DND-41 (cell line): ENCODE data around the gene FAM174A.
"Not testable (repeated sequence)": the region's sequence is repeated elsewhere in the genome, so short reads cannot be mapped to it uniquely, and the experiment has no call there.

Experiments
- ATAC-seq: fragments of 200-7000 bp; cut with Tn5 transposase; 3 replicates; pipeline ENCODE4 v1.9.1; 2021; ENCODE audit warnings: low read depth; ENCODE audit not compliant: insufficient read depth
- DNase-seq: peaks from one replicate; pipeline ENCODE4 v3.0.0-alpha.2; 2020
- H2AFZ ChIP-seq: 2 replicates; pipeline ENCODE4 v1.6.0; 2012; ENCODE audit warnings: low read depth, low read length
- H3K27ac ChIP-seq: 2 replicates; pipeline ENCODE4 v1.5.1; 2012; ENCODE audit warnings: low read length, inconsistent platforms
- H3K27me3 ChIP-seq: fragments of 200-600 bp; sonication (generic); 2 replicates; pipeline ENCODE4 v1.6.0; 2012; ENCODE audit warnings: low read length, mild to moderate bottlenecking, inconsistent platforms; ENCODE audit not compliant: insufficient read depth, poor library complexity
- H3K36me3 ChIP-seq: 2 replicates; pipeline ENCODE4 v1.5.1; 2012; ENCODE audit warnings: low read length, inconsistent platforms; ENCODE audit not compliant: insufficient read depth
- H3K4me1 ChIP-seq: 2 replicates; pipeline ENCODE4 v1.5.1; 2012; ENCODE audit warnings: mild to moderate bottlenecking, low read length; ENCODE audit not compliant: insufficient read depth
- H3K4me2 ChIP-seq: 2 replicates; pipeline ENCODE4 v1.6.0; 2012; ENCODE audit warnings: mild to moderate bottlenecking, moderate library complexity, low read length, inconsistent platforms; ENCODE audit not compliant: insufficient read depth
- H3K4me3 ChIP-seq, 2 experiments: fragments of 200-600 bp in 1 of 2; shearing (Covaris generic) in 1 of 2; 2 replicates each; pipeline ENCODE4 v1.5.1; 2012 to 2016; ENCODE audit warnings: inconsistent platforms in 2 of 2, low read length in 2 of 2, mild to moderate bottlenecking in 2 of 2, low read depth in 1 of 2, moderate library complexity in 1 of 2
- H3K79me2 ChIP-seq: 2 replicates; pipeline ENCODE4 v1.6.0; 2012; ENCODE audit warnings: low read length, inconsistent platforms; ENCODE audit not compliant: insufficient read depth
- H3K9ac ChIP-seq: 2 replicates; pipeline ENCODE4 v1.6.0; 2012; ENCODE audit warnings: low read depth, mild to moderate bottlenecking, inconsistent platforms, low read length, moderate library complexity
- H3K9me3 ChIP-seq: 2 replicates; pipeline ENCODE4 v1.5.1; 2012; ENCODE audit warnings: low read length, moderate library complexity, mild to moderate bottlenecking, inconsistent platforms; ENCODE audit not compliant: insufficient read depth, severe bottlenecking
- H4K20me1 ChIP-seq: 2 replicates; pipeline ENCODE4 v1.6.0; 2012; ENCODE audit warnings: low read length; ENCODE audit not compliant: insufficient read depth
- CTCF ChIP-seq: IDR thresholded peaks from 2 replicates; pipeline ENCODE4 v1.5.1; 2012; ENCODE audit warnings: borderline replicate concordance, low read length, moderate library complexity, mild to moderate bottlenecking; ENCODE audit not compliant: poor library complexity, severe bottlenecking; ENCODE audit errors: extremely low read depth
- EZH2 ChIP-seq: IDR thresholded peaks from 3 replicates; pipeline ENCODE4 v1.6.1; 2012; ENCODE audit warnings: borderline replicate concordance, low read depth, mild to moderate bottlenecking, moderate library complexity, low read length, inconsistent platforms; ENCODE audit not compliant: severe bottlenecking

FAM174A gene

DNA sequence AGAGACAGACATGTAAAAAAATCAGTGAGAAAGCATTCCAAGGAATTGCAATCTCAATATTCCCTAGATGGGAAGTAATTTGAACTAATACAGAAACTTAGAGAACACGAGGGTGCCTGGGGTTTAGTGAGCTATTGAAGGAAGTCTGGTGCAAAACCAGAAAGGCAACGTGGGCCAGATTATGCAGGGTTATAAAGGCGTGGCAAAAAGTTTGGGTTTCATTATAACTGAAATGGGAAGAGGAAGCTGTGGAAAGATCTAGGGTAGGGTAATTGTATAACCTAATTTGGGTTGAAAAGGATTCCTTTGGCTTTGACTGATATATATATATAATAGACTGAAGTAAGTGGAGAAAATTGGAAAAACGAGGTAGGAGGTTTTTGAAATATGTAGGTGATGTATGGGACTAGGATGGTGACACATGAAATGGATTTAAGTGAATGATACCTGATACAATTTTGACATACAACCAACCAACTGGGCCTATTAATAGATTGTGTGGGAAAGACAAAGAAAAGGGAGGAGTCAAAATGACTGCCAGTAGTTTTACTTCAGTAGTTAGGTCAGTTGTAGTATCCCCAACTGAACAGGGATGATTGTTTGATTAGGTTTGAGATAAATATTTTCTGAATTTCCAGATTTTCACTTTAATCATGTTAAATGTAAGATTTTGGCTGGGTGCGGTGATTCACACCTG is 65.3 kb downstream of the FAM174A start:
- Histone ChIP-seq H4K20me1 (no peaks in the 10 kb centered on the region), H3K9me3 (no peaks in the 10 kb centered on the region), H3K4me3 (no peak overlapping the region), H3K27ac (no peak overlapping the region), H3K36me3 (no peaks in the 10 kb centered on the region), H3K4me2 (no peak overlapping the region), H3K27me3 (no peaks in the 10 kb centered on the region), H2AFZ (no peak overlapping the region), H3K9ac (no peak overlapping the region), H3K4me1 (peaks cover 8% of the 10 kb centered on the region), H3K79me2 (no peaks in the 10 kb centered on the region)
- TF ChIP-seq CTCF (no peak), EZH2 (no peak)
- DNase-seq (no peak), ATAC-seq (no peak)

GRCh38 chr5:100603141-100603540 is 68.0 kb downstream of the FAM174A start:
- Histone ChIP-seq H3K4me2 (no peak overlapping the region), H2AFZ (no peak overlapping the region), H4K20me1 (no peaks in the 10 kb centered on the region), H3K36me3 (no peaks in the 10 kb centered on the region), H3K27me3 (no peaks in the 10 kb centered on the region), H3K9me3 (no peaks in the 10 kb centered on the region), H3K27ac (no peak overlapping the region), H3K79me2 (no peaks in the 10 kb centered on the region), H3K4me1 (no peaks in the 10 kb centered on the region), H3K4me3 (no peak overlapping the region), H3K9ac (no peak overlapping the region)
- ATAC-seq (no peak), DNase-seq (no peak)
- TF ChIP-seq CTCF = no peak
- TF ChIP-seq EZH2 = no peak

DNA sequence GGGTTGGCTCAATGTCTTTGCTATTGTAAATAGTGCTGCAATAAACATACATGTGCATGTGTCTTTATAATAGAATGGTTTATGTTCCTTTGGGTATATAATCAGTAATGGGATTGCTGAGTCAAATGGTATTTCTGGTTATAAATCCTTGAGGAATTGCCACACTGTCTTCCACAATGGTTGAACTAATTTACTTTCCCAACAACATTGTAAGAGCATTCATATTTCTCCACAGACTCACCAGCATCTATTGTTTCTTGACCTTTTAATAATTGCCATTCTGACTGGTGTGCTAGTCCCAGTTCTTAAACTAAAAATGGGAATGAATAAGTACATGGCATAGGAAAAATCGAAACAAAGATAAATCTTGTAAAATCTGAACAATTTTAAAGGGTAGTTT is 68.8 kb downstream of the FAM174A start:
- DNase-seq, H3K4me1 ChIP-seq, H3K9ac ChIP-seq, H3K27ac ChIP-seq, H2AFZ ChIP-seq, H4K20me1 ChIP-seq, H3K27me3 ChIP-seq, H3K4me3 ChIP-seq, H3K36me3 ChIP-seq, H3K79me2 ChIP-seq, H3K9me3 ChIP-seq, ATAC-seq, H3K4me2 ChIP-seq: not testable (repeated sequence)

DNA sequence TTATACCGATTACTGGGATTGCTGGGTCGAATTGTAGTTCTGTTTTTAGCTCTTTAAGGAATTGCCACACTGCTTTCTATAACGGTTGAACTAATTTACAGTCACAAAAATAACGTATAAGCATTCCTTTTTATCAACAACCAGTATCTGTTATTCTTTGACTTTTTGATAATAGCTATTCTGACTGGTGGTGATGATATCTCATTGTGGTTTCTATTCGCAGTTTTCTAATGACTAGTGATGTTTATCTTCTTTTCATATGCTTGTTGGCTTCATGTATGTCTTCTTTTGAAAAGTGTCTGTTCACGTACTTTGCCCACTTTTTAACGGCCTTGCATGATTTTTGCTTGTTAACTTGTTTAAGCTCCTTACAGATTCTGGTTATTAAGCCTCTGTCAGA is 74.4 kb downstream of the FAM174A start:
- Histone ChIP-seq H3K4me3 (no peak overlapping the region), H4K20me1 (no peaks in the 10 kb centered on the region), H3K9ac (no peak overlapping the region), H3K4me1 (no peaks in the 10 kb centered on the region), H3K4me2 (no peak overlapping the region), H3K36me3 (no peaks in the 10 kb centered on the region), H3K9me3 (no peaks in the 10 kb centered on the region), H3K79me2 (no peaks in the 10 kb centered on the region), H2AFZ (no peak overlapping the region), H3K27ac (no peak overlapping the region), H3K27me3 (no peaks in the 10 kb centered on the region)
- DNase-seq (no peak), ATAC-seq (no peak)
- TF ChIP-seq CTCF (no peak), EZH2 (no peak)
